IMR-90 (cell line): ENCODE measurements around the gene EPC1. TPM values are rescaled to one million over a fixed set of nuclear protein-coding genes. Genes with fewer than 3 reads are reported as not detected.

ENCODE experiments used
- ATAC-seq: fragments of 200-7000 bp; cut with Tn5 transposase; 2 replicates; pipeline ENCODE4 v1.9.1; 2020; ENCODE audit warnings: low read depth, mild to moderate bottlenecking, moderate library complexity
- BruUV-seq: library from RNA; stranded (reverse); fragments of 400-500 nt; replicated peaks from 2 replicates; lab custom pipeline; 2021; lab: Mats Ljungman, UMichigan
- CTCF ChIA-PET: fragments of 300-600 bp; formaldehyde crosslinking; extraction: SDS; loops from one replicate; lab custom pipeline; 2021; ENCODE audit warnings: antibody characterized with exemption; lab: Yijun Ruan, JAX
- POLR2A ChIA-PET: fragments of 300-600 bp; sonication (Branson Sonifier 250); formaldehyde crosslinking; loops from one replicate; lab custom pipeline; 2022; ENCODE audit warnings: antibody characterized with exemption; ENCODE audit not compliant: unreplicated experiment; lab: Charles Lee
- DNase-seq: peaks from one replicate; pipeline ENCODE4 v3.0.0; 2013
- H2AFZ ChIP-seq: replicated peaks from 2 replicates; pipeline ENCODE3; 2013; ENCODE audit warnings: low read length, mild to moderate bottlenecking; ENCODE audit not compliant: poor library complexity
- H2AK5ac ChIP-seq: 2 replicates; pipeline ENCODE4 v1.6.1; 2013; ENCODE audit warnings: low read depth, low read length, inconsistent platforms
- H2AK9ac ChIP-seq: replicated peaks from 2 replicates; pipeline ENCODE3; 2013; ENCODE audit warnings: mild to moderate bottlenecking, low read depth, low read length, moderate library complexity; ENCODE audit not compliant: poor library complexity
- H2BK120ac ChIP-seq: 2 replicates; pipeline ENCODE4 v1.6.1; 2013; ENCODE audit warnings: low read depth, low read length, inconsistent platforms
- H2BK15ac ChIP-seq: 3 replicates; pipeline ENCODE4 v1.6.1; 2013; ENCODE audit warnings: low read depth, low read length, inconsistent platforms
- H2BK20ac ChIP-seq: 2 replicates; pipeline ENCODE4 v1.6.1; 2013; ENCODE audit warnings: low read depth, mild to moderate bottlenecking, inconsistent platforms, low read length, moderate library complexity
- H2BK5ac ChIP-seq: 2 replicates; pipeline ENCODE4 v1.6.1; 2013; ENCODE audit warnings: mild to moderate bottlenecking, low read depth, low read length, inconsistent platforms; ENCODE audit not compliant: poor library complexity, severe bottlenecking
- H3K14ac ChIP-seq: replicated peaks from 2 replicates; pipeline ENCODE4 v1.6.1; 2013; ENCODE audit warnings: low read depth, low read length, inconsistent platforms
- H3K18ac ChIP-seq: 2 replicates; pipeline ENCODE4 v1.6.1; 2013; ENCODE audit warnings: low read depth, low read length, control low read depth
- H3K23ac ChIP-seq: 2 replicates; pipeline ENCODE4 v1.6.1; 2013; ENCODE audit warnings: low read depth, low read length, inconsistent platforms
- H3K27ac ChIP-seq: 2 replicates; pipeline ENCODE4 v1.5.1; 2013; ENCODE audit warnings: mild to moderate bottlenecking, control low read depth, low read length; ENCODE audit not compliant: insufficient read depth
- H3K27me3 ChIP-seq: 2 replicates; pipeline ENCODE4 v1.6.1; 2013; ENCODE audit warnings: low read length; ENCODE audit not compliant: control insufficient read depth, insufficient read depth
- H3K36me3 ChIP-seq: 2 replicates; pipeline ENCODE4 v1.6.1; 2013; ENCODE audit warnings: low read length, mixed read lengths; ENCODE audit not compliant: control insufficient read depth, insufficient read depth
- H3K4ac ChIP-seq: 2 replicates; pipeline ENCODE4 v1.6.1; 2013; ENCODE audit warnings: low read depth, low read length, inconsistent platforms
- H3K4me1 ChIP-seq: 2 replicates; pipeline ENCODE4 v1.6.1; 2013; ENCODE audit warnings: low read length, mixed read lengths; ENCODE audit not compliant: control insufficient read depth, insufficient read depth
- H3K4me2 ChIP-seq: 2 replicates; pipeline ENCODE4 v1.6.1; 2013; ENCODE audit warnings: low read depth, mild to moderate bottlenecking, control low read depth, low read length, moderate library complexity
- H3K4me3 ChIP-seq: 2 replicates; pipeline ENCODE4 v1.5.1; 2013; ENCODE audit warnings: low read depth, mild to moderate bottlenecking, control low read depth, low read length, moderate library complexity; ENCODE audit not compliant: insufficient read depth
- H3K56ac ChIP-seq: 2 replicates; pipeline ENCODE4 v1.6.1; 2013; ENCODE audit warnings: low read length, inconsistent platforms; ENCODE audit not compliant: insufficient read depth; ENCODE audit errors: extremely low read depth
- H3K79me1 ChIP-seq, 2 experiments: 2 replicates each; pipeline ENCODE4 v1.6.1; 2013; ENCODE audit warnings: low read length in 2 of 2, inconsistent platforms in 1 of 2, low read depth in 1 of 2
- H3K9ac ChIP-seq: 2 replicates; pipeline ENCODE4 v1.6.1; 2013; ENCODE audit warnings: low read depth, low read length, control low read depth
- H3K9me1 ChIP-seq: 2 replicates; pipeline ENCODE4 v1.6.1; 2013; ENCODE audit warnings: low read length, inconsistent platforms; ENCODE audit not compliant: insufficient read depth
- H3K9me3 ChIP-seq: 2 replicates; pipeline ENCODE4 v1.6.1; 2013; ENCODE audit warnings: low read length; ENCODE audit not compliant: control insufficient read depth, insufficient read depth
- H4K20me1 ChIP-seq: 2 replicates; pipeline ENCODE4 v1.6.1; 2013; ENCODE audit warnings: low read length, inconsistent platforms; ENCODE audit not compliant: insufficient read depth
- H4K5ac ChIP-seq: 2 replicates; pipeline ENCODE4 v1.6.1; 2013; ENCODE audit warnings: mild to moderate bottlenecking, low read depth, low read length, control low read depth
- H4K8ac ChIP-seq, 2 experiments: 2 replicates each; pipeline ENCODE4 v1.6.1; 2013; ENCODE audit warnings: low read depth in 2 of 2, low read length in 2 of 2, control low read depth in 1 of 2, inconsistent platforms in 1 of 2
- H4K91ac ChIP-seq: 2 replicates; pipeline ENCODE4 v1.6.1; 2013; ENCODE audit warnings: low read depth, low read length, inconsistent platforms; ENCODE audit not compliant: insufficient read depth
- BHLHE40 ChIP-seq: fragments of 150-350 bp; IDR thresholded peaks from 2 replicates; pipeline ENCODE4 v1.6.1; 2016; ENCODE audit warnings: mild to moderate bottlenecking, low read depth, low read length
- CHD1 ChIP-seq: IDR thresholded peaks from 2 replicates; pipeline ENCODE4 v1.6.1; 2012; ENCODE audit warnings: low read depth, low read length, improper control_type of control experiment
- FOS ChIP-seq: fragments of 150-350 bp; IDR thresholded peaks from 2 replicates; pipeline ENCODE4 v1.6.1; 2016; ENCODE audit warnings: low read depth, low read length
- MAZ ChIP-seq: IDR thresholded peaks from 2 replicates; pipeline ENCODE4 v1.6.1; 2012; ENCODE audit warnings: low read depth, mild to moderate bottlenecking, low read length, improper control_type of control experiment, moderate library complexity, borderline replicate concordance
- MXI1 ChIP-seq: IDR thresholded peaks from 2 replicates; pipeline ENCODE4 v1.6.1; 2012; ENCODE audit warnings: low read depth, mild to moderate bottlenecking, low read length, moderate library complexity, borderline replicate concordance
- NFE2L2 ChIP-seq: fragments of 150-350 bp; IDR thresholded peaks from 2 replicates; pipeline ENCODE4 v1.6.1; 2016; ENCODE audit warnings: low read depth, mild to moderate bottlenecking, low read length
- RAD21 ChIP-seq: IDR thresholded peaks from 2 replicates; pipeline ENCODE4 v1.6.1; 2012; ENCODE audit warnings: low read length, improper control_type of control experiment
- RCOR1 ChIP-seq: IDR thresholded peaks from 2 replicates; pipeline ENCODE4 v1.6.1; 2012; ENCODE audit warnings: mild to moderate bottlenecking, low read length, improper control_type of control experiment; ENCODE audit not compliant: insufficient replicate concordance
- RFX5 ChIP-seq: IDR thresholded peaks from 2 replicates; pipeline ENCODE4 v1.8.0; 2012; ENCODE audit warnings: low read depth, mild to moderate bottlenecking, low read length, moderate library complexity
- SMC3 ChIP-seq: fragments of 150-350 bp; IDR thresholded peaks from 2 replicates; pipeline ENCODE4 v1.6.1; 2016; ENCODE audit warnings: low read depth, mild to moderate bottlenecking, antibody characterized with exemption, low read length, moderate library complexity
- WGBS, 2 experiments: methylation state at CpG; one replicate each; pipeline versions ENCODE4 v1.1.5 to v1.1.7; 2013; ENCODE audit warnings: missing lambda C conversion rate in 2 of 2; ENCODE audit not compliant: insufficient read length in 1 of 2; ENCODE audit errors: extremely low coverage in 2 of 2; 5-methylcytosine and 5-hydroxymethylcytosine counted together
- dilution Hi-C: fragments of 300-500 bp; cut with HindIII; formaldehyde crosslinking; loops from one replicate; pipeline ENCODE4 v1.14.3; 2018; ENCODE audit warnings: low sequenced_read_pairs; ENCODE audit not compliant: unreplicated experiment
- in situ Hi-C: fragments of 300-500 bp; cut with MboI; formaldehyde crosslinking; loops from 3 replicates; pipeline ENCODE4 v1.14.3; 2019; ENCODE audit warnings: low sequenced_read_pairs, inconsistent platforms, mixed read lengths
- intact Hi-C: fragments of 100-400 bp; cut with micrococcal nuclease; formaldehyde crosslinking; loops from 2 replicates; pipeline ENCODE4 v1.10.0; 2022
- polyA plus RNA-seq, 3 experiments: library from polyadenylated mRNA; depleted of rRNA; stranded (reverse); fragments of >200 nt; gene quantifications; 2 replicates each; pipeline ENCODE4 v1.2.3, GENCODE V29; 2012; ENCODE audit warnings: low replicate concordance in 1 of 3
- total RNA-seq: library from RNA; depleted of rRNA; stranded (reverse); fragments of >200 nt; gene quantifications from 2 replicates; pipeline ENCODE4 v1.2.3, GENCODE V29; 2012
- TF ChIP-seq, protein P1 (sequence below): conservative IDR thresholded peaks from 2 replicates; pipeline ENCODE4 v1.5.1; 2012; ENCODE audit warnings: mild to moderate bottlenecking, low read depth, low read length, improper control_type of control experiment
- TF ChIP-seq, protein P2 (sequence below): fragments of 150-350 bp; IDR thresholded peaks from 2 replicates; pipeline ENCODE4 v1.6.1; 2016; ENCODE audit warnings: low read depth, mild to moderate bottlenecking, low read length, moderate library complexity, borderline replicate concordance

EPC1 gene
- total and polyA plus RNA-seq, 2 of the 4 experiments (the other 2 are of a cell fraction): 21.9 to 23.5 TPM

GRCh38 chr10:32376097-32376496, 29.1 kb upstream of the EPC1 start:
- Histone ChIP-seq H3K4me1 (0 out of 2 replicates have a peak, but pooled peaks cover 1% of the 10 kb centered on the region), H4K91ac (no peak overlapping the region), H4K5ac (no peak overlapping the region), H3K23ac (no peak overlapping the region), H2AFZ (no peak overlapping the region), H3K9me1 (peaks cover 2% of the 10 kb centered on the region), H3K36me3 (no peaks in the 10 kb centered on the region), H3K27me3 (no peaks in the 10 kb centered on the region), H3K14ac (no peak overlapping the region), H3K27ac (no peak overlapping the region), H2BK15ac (no peak overlapping the region), H3K9me3 (no peaks in the 10 kb centered on the region), H2BK20ac (no peak overlapping the region), H2AK5ac (no peak overlapping the region), H2BK5ac (no peak overlapping the region), H3K18ac (no peak overlapping the region), H2BK120ac (no peak overlapping the region), H3K4ac (no peak overlapping the region), H3K4me2 (peak overlapping the region; percentile 97), H4K20me1 (peaks cover 3% of the 10 kb centered on the region; the same call in 1 of the 2 replicates), H2AK9ac (no peak overlapping the region), H3K9ac (no peak overlapping the region), H3K79me1 (peaks cover 8 to 24% of the 10 kb centered on the region in 2 experiments; a peak in 3 of 4 replicates), H4K8ac (no peak overlapping the region), H3K4me3 (peak overlapping the region; percentile 62; the same call in 1 of the 2 replicates), H3K56ac (no peak overlapping the region)
- WGBS, 2 experiments: no CpG with 5 or more reads among the region's 1 CpG
- dilution Hi-C loops (no loop called here), intact Hi-C loops (loop anchor here (2.0 kb wide), 1 partner anchor 43 kb away; no protein-coding TSS in a partner anchor), in situ Hi-C loops (no loop called here)
- DNase-seq (no peak), ATAC-seq (no peak)
- ChIA-PET CTCF (no interaction called here), POLR2A (no interaction called here)
- TF ChIP-seq RCOR1: no peak
- no peak for TF ChIP-seq SMC3
- no peak for TF ChIP-seq NFE2L2
- no peak for TF ChIP-seq MAZ
- no peak for TF ChIP-seq CHD1
- TF ChIP-seq BHLHE40: no peak
- no peak for TF ChIP-seq RFX5
- TF ChIP-seq FOS: no peak
- TF ChIP-seq, protein P1, sequence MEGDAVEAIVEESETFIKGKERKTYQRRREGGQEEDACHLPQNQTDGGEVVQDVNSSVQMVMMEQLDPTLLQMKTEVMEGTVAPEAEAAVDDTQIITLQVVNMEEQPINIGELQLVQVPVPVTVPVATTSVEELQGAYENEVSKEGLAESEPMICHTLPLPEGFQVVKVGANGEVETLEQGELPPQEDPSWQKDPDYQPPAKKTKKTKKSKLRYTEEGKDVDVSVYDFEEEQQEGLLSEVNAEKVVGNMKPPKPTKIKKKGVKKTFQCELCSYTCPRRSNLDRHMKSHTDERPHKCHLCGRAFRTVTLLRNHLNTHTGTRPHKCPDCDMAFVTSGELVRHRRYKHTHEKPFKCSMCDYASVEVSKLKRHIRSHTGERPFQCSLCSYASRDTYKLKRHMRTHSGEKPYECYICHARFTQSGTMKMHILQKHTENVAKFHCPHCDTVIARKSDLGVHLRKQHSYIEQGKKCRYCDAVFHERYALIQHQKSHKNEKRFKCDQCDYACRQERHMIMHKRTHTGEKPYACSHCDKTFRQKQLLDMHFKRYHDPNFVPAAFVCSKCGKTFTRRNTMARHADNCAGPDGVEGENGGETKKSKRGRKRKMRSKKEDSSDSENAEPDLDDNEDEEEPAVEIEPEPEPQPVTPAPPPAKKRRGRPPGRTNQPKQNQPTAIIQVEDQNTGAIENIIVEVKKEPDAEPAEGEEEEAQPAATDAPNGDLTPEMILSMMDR: no peak
- TF ChIP-seq, protein P2, sequence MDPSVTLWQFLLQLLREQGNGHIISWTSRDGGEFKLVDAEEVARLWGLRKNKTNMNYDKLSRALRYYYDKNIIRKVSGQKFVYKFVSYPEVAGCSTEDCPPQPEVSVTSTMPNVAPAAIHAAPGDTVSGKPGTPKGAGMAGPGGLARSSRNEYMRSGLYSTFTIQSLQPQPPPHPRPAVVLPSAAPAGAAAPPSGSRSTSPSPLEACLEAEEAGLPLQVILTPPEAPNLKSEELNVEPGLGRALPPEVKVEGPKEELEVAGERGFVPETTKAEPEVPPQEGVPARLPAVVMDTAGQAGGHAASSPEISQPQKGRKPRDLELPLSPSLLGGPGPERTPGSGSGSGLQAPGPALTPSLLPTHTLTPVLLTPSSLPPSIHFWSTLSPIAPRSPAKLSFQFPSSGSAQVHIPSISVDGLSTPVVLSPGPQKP: no peak
- TF ChIP-seq RAD21: no peak
- TF ChIP-seq MXI1: no peak
- BruUV-seq: no TSS peak
